Measurements from ENCODE around the gene JOSD2.

Gene JOSD2

GRCh38 chr19:50494186-50495019 lies 16.6 kb downstream of the JOSD2 start:
- TF ChIP-seq, protein P1, sequence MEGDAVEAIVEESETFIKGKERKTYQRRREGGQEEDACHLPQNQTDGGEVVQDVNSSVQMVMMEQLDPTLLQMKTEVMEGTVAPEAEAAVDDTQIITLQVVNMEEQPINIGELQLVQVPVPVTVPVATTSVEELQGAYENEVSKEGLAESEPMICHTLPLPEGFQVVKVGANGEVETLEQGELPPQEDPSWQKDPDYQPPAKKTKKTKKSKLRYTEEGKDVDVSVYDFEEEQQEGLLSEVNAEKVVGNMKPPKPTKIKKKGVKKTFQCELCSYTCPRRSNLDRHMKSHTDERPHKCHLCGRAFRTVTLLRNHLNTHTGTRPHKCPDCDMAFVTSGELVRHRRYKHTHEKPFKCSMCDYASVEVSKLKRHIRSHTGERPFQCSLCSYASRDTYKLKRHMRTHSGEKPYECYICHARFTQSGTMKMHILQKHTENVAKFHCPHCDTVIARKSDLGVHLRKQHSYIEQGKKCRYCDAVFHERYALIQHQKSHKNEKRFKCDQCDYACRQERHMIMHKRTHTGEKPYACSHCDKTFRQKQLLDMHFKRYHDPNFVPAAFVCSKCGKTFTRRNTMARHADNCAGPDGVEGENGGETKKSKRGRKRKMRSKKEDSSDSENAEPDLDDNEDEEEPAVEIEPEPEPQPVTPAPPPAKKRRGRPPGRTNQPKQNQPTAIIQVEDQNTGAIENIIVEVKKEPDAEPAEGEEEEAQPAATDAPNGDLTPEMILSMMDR (IDR thresholded peaks at IDR 0.05): no peak

DNA sequence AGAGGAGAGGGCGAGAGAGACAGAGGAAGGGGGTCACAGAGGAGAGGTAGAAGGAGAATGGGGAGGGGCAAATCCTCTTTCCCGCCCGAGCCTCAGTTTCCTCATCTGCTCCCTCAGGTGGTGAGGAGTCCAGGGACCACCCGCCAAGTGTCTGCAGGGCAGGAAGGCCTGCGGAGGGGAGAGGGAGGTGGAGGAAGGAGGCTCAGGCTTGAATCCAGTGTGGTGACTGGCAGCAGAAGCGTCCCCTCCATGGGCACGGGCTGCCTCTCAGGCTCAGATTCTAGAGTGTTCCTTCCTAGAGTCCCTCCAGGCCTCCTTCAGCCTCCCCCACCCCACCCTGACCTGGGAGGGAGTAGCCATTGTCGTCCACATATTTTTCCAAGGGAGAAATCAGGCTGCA lies 17.8 kb downstream of the JOSD2 start:
- TF ChIP-seq, protein P1 (IDR thresholded peaks at IDR 0.05): no peak

DNA sequence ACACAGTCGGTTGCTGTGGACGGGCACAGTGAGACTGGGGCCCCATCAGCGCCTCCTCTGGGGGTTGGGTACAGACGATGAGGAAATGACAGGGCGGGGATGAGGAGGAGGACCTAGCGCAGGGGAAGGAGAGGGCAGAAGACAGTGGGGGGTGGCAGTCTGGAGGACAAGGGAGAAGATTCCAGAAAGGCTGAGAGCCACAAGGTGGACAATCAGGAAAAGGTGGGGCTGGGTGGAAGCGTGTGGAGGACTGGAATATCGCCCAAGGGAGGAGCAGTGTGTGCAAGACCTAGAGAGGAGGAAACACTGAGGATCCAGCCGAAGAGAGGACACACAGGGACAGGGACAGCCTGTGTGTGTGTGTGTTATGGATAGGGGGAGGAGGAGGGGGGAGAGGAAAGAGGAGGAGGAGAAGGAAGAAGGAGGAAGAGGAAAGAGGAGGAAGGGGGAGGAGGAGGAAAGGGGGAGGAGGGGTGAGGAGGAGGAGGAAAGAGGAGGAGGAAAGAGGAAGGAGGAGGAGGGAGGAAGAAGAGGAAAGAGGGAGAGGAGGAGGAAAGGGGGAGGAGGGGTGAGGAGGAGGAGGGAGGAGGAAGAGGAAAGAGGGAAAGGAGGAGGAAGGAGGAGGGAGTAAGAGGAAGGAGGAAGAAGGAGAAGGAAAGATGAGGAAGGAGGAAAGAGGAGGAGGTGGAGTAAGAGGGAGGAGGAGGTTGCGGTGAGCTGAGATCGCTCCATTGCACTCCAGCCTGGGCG lies 18.5 kb downstream of the JOSD2 start:
- TF ChIP-seq, protein P1 (IDR thresholded peaks at IDR 0.05): no peak

- TF ChIP-seq, protein P1 (IDR thresholded peaks at IDR 0.05): no peak
These were observed 20.0 kb downstream of the JOSD2 start for GRCh38 chr19:50490991-50491472.

GRCh38 chr19:50490411-50490811 lies 20.6 kb downstream of the JOSD2 start:
- TF ChIP-seq, protein P1 (IDR thresholded peaks at IDR 0.05): no peak

- TF ChIP-seq, protein P1 (IDR thresholded peaks at IDR 0.05): no peak
These were observed 21.5 kb downstream of the JOSD2 start for GRCh38 chr19:50489461-50490011.

GRCh38 chr19:50488389-50489194 lies 22.4 kb downstream of the JOSD2 start:
- TF ChIP-seq, protein P1 (IDR thresholded peaks at IDR 0.05): no peak

Measured in LNCAP (cell line).